GM21515 (cell line): ENCODE measurements around the gene RTP3.
"Not testable (repeated sequence)": the region's sequence is repeated elsewhere in the genome, so short reads cannot be mapped to it uniquely, and the experiment has no call there.

Experiments used
- ATAC-seq: cut with Tn5 transposase; IDR thresholded peaks from one replicate; pipeline ENCODE4 v1.9.1; 2021; ENCODE audit not compliant: unreplicated experiment

Gene RTP3

DNA sequence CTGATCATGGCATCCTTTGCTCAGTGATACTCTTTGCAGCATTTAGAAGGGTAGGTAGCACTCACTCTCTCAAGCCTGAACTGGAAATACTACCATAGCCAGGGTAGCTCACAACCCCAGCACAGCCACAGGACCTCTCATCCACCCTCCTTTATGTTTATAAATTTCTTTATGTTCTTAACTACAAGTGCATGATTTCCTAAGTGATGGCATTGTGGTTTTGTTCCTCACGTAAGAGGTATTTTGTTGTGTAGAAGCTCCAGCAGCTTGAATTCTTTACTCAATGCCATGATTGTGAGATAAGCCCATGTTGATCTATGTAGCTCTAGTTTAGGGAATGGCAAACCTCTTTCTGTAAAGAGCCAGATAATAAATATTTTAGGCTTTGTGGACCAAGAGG, 7.9 kb upstream of the RTP3 start:
- no peak for ATAC-seq

DNA sequence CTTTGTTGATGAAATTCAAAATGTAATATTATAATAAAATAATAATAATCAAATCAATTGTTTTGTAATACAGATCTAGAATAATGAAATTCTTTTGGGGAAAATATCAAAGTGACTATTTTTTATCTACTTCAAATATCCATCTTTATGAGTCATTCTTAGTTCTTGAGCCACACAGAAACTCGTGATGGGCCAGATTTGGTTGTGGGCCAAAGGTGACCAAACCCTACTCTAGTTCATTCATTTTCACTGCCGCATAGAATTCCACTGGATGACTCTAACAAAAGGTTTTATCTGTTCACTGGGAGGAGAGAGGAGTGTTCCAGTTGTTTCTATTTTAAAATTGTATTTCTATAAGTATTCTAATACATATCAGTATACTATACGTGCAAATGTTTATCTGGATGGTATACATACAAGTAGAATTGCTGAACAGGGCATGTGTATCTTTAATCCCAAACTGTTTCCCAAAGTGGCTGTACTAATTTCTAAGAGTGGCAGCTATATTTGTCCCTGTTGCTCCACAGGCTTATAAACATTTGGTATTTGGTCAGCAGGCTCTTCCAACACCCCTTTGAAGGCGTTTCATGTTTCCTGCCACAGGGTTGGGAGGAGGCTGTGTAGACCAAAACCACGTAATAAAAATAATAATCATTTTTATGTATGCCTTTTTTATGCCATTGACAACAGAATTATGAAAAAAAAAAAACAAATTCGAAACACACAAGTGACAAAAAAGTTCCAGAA, 7.3 kb upstream of the RTP3 start:
- ATAC-seq = no peak

DNA sequence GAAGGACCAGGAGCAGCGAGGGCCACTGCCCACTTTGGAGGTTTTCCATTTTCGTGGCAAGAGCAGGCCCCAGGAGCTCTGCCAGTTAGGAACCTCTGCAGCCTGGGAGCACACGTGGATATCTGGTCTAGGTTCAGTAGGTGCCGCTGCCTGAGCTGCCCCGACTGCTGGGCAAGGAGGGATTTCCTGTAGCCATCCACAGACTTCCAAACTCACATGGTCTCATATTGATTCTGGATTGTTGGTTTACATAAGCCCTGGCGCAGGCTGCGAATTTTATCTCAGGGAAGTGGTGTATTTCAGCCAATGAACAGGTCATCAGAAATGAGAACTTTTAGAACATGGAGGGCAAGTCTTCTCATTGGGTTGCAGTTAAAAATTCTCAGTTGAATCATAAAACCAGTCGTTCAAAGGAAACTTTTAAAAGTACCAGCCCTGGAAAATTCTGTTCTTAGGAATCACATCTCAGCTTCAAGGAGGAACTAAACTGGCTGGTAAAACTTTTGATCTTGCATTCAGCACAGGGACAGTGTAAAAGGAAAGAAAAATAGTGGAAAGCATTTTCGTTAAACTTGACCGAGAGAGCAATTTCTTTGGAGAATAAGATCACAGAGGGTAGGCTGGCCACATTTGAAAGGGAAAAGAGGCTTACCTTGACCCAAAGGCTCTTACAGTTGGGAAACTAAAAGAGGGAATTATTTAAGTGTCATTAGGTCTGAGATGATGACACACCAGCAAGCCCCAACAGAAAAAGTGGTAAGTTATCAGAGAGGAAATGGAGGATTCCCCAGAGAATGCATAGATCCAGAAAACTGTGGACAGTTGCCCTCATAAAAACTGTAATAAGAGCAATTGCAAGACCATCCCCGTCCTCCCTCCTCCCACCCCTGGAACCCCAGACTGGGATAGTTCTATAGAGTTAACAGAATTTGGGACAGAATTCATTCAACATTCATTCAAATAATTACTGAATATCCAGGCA, 6.4 kb upstream of the RTP3 start:
- no peak for ATAC-seq

DNA sequence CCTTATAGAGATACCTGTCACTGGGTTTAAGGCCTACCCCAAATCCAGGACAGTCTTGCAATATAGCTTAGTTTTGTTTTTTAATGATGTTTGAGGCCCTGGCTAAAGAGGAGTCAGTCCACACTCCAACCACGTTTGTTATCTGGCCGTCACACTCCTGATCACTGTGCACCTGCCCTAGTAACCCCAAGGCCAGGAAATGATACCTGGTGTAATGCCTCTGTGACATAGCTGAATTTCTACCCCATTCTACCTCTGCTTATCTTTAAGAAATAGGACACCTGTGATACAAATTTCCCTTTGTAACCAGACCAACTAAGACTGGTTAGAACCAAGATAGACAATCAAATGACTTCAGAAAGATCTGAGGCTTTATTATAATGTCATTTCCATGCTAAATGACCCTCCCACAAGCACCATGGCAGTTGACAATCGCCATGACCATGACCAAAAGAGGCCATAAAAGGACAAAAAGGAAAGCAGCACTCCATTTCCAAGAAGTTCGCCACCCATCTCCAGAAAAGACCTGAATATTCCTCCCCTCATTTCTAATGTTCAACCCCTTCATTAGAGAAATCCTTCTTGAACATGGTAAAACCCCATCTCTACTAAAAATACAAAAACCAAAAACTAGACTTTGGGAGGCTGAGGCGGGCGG, 4.8 kb upstream of the RTP3 start:
- no peak for ATAC-seq

DNA sequence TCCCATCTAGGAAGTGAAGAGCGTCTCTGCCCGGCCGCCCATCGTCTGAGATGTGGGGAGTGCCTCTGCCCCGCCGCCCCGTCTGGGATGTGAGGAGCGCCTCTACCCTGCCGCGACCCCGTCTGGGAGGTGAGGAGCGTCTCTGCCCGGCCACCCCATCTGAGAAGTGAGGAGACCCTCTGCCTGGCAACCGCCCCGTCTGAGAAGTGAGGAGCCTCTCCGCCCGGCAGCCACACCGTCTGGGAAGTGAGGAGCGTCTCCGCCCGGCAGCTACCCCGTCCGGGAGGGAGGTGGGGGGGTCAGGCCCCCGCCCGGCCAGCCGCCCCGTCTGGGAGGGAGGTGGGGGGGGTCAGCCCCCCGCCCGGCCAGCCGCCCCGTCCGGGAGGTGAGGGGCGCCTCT, 3.3 kb upstream of the RTP3 start:
- not testable (repeated sequence) for ATAC-seq

DNA sequence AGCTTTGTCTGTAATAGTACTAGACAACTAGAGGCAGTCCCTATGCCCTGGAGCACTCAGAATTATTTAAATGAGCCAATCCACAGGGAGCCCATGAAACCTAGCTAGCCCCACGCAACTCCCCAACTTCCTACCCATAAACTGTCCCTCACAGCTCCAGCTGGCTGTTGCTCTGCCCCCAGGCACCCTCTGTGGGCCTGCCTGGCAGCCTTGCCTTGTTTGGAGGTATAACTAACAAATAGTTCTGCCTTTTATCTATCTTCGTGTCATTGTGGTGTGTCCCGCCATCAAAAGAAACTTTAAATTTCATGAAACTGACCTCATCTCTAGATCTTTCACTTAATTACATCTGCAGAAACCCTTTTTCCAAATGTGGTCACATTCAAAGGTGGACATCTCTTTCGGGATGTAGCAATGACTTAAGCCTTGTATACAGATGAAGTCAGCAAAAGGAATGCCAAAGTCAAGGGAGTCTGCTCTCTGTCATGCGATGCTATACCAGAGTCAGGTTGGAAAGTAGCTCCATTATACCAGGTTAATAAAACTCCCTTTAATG, 1.8 kb upstream of the RTP3 start:
- no peak for ATAC-seq

DNA sequence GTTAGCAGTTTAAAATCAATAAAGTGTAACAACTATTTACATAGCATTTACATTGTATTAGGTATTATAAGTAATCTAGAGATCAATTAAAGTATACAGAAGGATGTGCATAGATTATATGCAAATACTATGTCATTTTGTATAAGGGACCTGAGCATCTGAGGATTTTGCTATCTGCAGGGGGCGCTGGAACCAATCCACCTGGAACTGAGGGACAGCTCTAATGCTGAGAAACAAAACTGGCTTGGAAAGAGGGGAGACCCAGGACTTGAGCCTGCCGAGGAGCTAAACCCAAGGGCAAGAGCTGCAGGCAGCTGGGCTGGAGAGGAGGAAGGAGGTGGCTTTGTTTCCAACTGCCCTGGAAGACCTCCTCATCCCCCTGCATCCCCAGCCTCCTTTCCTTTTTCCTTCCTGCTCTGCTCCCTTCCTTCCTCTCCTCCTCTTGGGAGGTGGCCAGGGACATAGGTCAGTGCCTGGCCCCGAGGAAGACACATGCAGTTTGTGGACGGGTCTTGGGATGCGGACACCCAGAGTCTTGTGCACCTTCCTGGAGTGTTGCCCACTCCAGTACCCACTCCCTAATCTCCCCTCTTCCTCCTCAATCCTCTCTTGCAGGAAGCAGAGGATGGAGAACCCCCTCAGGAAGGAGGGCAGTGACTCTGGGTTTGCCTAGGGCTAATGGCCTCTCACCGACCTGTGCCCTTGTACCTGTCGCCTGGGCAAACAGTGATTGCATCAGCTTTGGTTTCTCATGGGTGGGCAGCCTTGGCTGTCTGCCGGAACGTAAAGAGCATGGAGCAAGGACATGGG, 825 bp upstream of the RTP3 start:
- ATAC-seq = no peak

DNA sequence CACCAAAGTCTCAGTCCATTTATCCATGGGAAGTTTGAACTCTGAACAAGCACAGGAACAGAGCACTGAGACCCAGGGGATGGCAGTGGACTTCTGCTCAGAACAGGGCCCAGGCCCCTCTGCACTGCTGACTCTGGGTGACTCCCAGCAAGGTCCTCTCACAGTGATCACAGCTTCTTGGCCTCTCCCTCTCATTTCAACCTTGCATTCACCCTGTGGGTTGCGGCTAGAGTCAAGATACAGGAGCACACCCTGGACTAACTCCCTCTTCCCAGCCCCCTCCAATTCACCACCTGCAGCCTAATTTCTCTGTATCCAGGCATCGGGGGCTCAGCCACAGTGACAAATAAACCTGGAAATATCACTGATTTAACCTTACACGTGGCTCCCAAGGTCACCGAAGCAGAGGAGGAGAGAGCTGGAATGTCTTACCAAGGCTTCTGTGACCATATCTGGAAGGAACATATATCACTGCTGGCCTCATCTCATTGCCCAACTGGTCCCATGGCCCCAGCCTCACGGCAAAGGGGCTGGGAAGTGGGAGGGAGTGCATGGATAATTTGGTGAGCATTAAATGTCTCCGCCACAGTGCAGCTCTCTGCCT, 1.2 kb downstream of the RTP3 start:
- ATAC-seq = no peak

DNA sequence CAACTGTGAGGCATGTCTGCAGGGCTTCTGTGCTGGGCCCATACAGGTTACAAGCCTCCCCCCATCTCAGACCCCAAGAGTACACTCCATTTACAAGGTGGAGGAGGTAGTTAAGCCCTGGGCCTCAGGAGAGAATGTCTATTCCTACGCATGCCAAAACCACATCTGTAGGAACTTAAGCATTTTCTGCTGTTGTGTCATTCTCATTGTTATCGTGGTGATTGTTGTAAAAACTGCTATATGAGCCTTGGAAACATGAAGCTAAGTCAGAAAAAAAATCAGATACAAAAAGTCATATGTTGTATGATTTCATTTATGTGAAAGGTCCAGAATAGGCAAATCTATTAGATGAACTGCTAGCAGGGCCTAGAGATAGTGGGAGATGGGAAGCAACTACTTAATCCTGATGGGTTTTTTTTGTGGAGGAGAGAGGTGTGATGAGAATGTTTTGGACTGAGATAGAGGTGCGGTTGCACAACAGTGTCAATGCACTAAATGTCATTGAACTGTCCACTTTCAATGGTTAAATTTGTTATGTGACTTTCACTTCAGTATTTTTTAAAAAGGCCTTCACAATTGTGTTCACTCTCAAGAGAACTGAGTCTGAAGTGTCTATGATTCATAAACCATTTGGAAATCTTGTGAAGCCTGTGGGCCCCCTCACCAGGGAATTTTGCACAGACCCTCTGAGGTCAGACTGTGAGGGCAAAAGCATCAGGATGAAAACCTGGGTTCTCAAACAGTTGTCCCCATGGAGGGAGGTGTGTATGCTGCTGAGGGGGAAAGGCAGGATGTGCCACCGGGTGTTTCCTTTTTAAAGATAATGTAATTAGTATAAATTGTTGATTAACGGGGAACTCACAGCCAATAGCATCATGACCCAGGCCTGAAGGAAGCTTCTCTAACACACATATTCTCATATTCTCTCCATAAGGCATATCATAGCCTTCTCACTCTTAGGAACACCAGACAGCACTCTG, 3.2 kb downstream of the RTP3 start:
- no peak for ATAC-seq

DNA sequence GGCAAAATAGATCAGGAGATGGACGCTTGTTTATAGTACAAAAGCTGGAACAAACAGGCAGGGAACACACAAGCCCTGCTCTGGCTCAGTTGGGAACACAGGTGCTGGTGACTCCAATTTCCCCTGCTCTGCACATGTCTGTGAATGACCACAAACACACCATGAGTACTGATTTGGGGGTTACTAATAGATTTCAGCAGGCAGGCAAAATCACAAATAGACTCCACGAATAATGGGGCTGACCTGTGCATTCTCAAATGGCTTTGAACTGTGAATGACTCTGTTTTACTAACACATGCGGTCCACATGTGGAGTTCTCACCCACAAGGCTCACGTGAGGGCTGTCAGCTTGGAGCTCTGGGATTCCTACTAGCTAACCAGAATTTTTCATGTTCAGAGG, 3.9 kb downstream of the RTP3 start:
- no peak for ATAC-seq

DNA sequence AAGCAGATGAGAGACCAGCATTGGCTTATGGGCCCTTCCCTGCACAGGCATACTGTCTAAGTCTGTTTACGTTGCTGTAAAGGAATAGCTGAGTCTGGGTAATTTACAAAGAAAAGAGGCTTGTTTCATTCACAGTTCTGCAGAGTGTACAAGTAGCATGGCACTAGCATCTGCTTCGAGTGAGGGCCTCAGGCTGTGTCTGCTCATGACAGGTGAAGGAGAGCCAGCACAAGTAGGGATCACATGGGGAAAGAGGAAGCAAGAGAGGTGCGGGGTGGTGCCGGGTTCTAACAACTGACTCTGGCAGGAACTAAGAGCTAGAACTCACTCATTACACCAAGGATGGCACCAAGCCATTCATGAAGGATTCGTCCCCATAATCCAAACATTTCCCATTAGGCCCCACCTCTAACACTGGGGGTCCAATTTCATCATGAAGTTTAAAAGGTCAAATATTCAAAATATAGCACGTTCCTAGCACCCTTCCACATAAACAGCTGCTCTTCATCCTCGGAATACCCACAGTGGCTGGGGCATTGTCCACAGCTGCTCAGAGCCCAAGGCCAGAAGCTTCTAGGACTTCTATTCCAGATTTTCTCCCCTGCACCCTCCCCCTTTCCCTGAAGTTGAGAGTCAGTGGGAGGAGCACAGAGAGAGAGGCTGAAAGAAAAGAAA, 5.6 kb downstream of the RTP3 start:
- no peak for ATAC-seq

DNA sequence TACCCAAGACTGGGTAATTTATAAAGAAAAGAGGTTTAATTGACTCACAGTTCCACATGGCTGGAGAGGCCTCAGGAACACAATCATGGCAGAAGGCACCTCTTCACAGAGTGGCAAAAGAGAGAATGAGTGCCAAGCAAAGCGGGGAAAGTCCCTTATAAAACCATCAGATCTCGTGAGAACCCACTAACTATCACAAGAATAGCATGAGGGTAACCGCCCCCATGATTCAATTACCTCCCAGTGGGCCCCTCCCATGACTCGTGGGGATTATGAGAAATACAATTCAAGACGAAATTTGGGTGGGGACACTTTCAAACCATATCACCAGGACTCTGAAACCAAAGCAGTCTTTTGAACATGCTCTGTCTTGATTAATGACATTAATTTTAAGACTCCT, 7.0 kb downstream of the RTP3 start:
- ATAC-seq = no peak

DNA sequence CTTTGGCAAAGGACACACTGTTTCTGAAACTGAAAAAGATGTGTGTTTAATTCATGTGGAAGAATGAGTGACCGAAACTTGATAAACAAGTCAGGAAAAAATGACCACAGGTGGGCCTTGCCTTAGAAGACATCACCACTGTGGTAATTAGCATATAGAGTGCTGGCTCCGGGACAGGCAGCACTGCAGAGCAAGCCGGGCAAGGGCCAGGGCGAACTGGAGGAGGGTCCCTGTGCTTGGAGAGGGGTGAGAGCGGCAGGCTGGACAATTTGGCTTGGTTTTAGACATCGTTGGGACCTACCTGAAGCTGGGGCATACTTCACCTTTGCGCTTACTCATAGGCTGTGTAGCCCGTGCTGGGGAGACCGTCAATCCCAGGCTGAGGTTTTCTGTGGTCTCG, 8.2 kb downstream of the RTP3 start:
- ATAC-seq = no peak

DNA sequence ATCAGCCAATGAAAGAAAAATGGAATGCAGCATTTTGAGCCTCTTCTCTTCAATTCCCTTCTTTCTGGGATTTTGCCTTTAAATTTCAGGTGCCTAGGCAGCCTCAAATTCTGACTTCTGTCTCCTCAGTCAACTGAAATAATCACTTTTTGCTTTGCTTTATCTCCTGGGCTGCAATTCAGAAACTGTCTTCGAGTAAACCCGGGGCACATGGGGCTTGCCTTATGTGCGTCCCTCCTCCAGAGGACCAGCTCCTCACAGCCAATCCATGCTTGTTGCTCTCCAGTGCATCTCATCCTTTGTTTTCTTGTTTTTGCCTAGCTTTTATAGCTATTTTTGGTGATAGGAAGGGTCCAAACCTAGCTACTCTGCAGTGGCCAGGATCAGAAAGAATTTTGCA, 8.8 kb downstream of the RTP3 start:
- no peak for ATAC-seq

DNA sequence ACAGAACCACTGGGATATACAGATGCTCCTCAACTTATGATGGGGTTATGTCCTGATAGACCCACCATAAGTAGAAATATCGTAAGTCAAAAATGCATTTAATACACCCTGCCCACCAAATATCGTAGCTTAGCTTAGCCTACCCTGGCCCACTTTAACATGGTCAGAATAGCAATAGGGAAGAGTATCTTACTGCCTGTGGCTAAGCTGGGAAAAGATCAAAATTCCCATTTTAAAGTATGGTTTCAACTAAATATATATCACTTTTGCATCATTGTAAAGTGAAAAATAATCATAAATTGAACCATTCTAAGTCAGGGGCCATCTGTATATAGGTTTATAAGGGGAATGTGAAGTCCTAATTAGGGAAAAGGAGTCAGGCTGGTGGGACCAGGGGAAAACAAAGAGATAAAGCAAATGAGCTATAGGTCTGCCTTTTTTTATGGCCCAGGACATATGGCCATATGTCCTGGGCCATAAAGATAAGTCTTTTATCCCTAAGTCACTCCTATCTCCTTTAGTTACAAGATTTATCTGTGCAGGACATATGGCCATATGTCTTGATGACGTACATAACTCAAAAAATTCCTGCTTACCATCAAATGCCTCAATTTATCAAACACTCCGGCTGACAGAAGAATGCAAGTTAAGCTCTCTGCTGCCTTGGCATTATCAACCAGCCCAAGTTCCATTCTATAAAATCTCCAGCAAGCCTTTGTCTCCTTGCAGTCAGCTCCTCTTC, 11.2 kb downstream of the RTP3 start:
- no peak for ATAC-seq

DNA sequence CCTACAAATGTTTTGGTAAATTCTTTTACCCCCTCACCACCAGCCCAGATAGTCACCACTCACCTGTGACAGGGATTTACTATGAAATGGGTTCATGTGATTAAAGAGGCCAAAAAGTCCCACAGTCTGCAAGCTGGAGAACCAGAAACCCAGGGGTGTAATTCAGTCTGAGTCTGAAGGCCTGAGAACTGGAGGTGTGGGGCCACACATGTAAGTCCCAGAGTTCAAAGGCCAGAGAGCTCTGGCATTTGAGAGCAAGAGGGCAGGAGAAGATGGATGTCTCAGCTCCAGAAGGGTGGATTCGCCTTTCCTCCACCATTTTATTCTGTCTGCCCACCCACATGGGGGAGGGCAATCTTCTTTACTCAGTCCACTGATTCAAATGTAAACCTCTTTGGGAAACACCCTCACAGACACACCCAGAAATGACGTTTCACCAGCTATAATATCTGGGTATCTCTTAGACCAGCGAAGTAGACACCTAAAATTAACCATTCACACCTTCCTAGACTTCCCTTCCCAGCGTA, 11.9 kb downstream of the RTP3 start:
- no peak for ATAC-seq

DNA sequence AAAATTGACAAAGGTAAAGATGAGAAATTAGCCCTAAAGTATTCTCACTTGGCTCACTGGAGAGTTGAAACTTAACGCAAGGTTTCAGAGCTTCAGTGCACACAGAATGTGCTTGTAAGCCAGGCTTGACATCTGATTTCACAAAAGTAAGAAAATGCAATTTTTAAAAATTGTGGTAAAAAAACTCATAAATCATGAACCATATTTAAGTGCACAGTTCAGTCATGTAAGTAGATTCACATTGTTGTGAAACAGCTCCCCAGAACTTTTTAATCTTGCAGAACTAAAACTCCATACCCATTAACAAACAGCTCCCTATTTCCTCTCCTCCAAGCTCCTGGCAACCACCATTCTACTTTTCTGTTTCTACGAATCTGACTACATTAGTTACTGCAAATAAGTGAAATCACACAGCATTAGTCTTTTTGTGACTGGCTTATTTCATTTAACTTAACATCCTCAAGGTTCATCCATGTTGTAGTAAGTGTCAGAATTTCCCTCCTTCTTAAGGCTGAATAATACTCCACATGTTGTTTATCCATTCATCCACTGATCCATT, 14.5 kb downstream of the RTP3 start:
- no peak for ATAC-seq
